Brain pericyte (primary cell): ENCODE measurements around the gene JDP2.
"Not testable (repeated sequence)": the region's sequence is repeated elsewhere in the genome, so short reads cannot be mapped to it uniquely, and the experiment has no call there.

Experiments
- DNase-seq: peaks from one replicate; pipeline ENCODE4 v3.0.0-alpha.2; 2012; ENCODE audit warnings: low read depth, low spot score

JDP2 gene, protein sequence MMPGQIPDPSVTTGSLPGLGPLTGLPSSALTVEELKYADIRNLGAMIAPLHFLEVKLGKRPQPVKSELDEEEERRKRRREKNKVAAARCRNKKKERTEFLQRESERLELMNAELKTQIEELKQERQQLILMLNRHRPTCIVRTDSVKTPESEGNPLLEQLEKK

DNA sequence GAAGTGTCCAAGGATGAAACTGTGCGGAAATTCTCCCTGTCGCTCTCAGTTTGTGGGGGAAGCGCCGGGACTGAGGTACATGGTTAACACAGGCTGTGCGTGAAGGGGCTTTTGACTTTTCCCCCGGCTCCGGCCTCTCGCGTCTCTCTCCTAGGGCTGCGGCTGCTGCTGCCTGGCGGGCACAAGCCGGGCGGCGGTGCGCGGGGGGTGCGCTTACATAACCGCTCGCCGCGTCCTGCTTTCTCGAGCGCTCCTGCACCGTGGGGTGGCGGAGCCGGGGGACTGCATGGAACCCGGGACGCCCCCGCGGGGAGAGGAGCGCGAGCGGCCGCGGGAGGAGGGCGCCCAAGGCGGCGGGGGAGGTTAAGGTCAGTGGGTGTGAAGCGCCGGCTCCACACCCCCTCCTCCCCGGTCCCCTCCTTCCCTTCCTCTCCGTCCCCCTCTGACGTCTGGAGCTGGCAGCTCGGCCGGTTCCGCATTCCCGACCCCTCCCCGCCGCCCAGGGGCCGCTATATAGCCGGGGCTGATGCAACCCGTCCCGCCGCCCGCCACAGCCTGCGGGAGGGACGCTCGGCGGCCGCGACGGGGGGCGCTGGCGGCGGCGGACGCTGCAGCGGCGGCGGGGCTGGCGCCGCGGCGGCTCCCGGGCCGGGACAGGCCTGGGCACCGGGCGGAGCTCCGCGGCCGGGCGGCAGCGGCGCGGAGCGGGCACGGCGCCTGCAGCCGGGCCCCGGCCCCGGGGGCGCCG, at the start of gene JDP2:
Gene JDP2, plus strand, starts transcription at position 541 of the 748 bp plus-strand sequence. CDS start 9,899 bp downstream, outside the sequence.
- DNase-seq: no peak

DNA sequence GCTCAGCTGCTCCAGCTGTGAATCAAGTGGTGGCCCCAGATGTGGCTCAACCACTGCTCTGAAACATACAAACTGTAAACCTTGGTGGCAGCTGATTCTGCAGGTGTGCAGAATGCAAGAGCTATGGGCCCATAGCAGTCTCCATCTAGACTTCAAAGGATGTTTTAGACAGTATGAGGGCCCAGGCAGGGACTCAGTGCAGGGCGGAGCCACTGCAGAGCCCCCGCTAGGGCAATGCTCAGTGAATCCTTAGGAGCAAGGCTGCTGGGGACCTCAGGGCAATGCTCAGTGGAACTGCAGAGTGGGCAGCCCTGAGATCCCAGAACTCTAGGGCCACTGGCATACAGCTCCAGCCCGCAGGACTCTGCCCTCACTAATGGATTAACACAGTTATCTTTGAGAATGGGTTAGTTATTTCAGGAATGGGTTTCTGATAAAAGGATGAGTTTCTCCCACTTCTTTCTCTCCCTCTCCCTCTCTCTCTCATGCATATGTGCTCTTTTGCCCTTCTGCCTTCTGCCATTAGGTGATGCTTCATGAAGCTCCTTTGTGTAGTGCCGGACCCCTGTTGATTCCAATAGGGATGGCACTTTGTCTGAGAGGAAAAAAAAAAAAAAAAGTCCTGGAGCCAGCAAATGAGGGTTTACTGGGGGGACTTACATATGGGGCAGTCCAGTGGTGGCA, 48.4 kb upstream of the JDP2 start:
- no peak for DNase-seq

GRCh38 chr14:75379930-75380270, 47.9 kb upstream of the JDP2 start:
- no peak for DNase-seq

- DNase-seq: no peak
Observed at GRCh38 chr14:75380656-75381055, 47.2 kb upstream of the JDP2 start.

GRCh38 chr14:75381642-75382041, 46.2 kb upstream of the JDP2 start:
- no peak for DNase-seq

GRCh38 chr14:75383219-75383618, 44.6 kb upstream of the JDP2 start:
- not testable (repeated sequence) for DNase-seq

DNA sequence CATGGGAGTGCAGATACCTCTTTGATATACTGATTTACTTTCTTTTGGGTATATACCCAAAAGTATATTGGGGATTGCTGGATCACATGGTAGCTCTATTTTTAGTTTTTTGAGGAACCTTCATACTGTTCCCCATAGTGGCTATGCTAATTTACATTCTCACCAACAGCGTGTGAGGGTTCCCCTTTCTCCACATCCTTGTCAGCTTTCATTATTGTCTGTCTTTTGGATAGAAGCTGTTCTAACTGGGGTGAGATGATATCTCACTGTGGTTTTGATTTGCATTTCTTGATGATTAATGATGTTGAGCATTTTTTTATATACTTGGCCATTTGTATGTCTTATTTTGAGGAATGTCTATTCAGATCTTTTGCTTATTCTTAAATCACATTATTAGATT, 44.1 kb upstream of the JDP2 start:
- no peak for DNase-seq

- DNase-seq: no peak
Observed at GRCh38 chr14:75389679-75390078, 38.1 kb upstream of the JDP2 start.

- DNase-seq: no peak
Observed at GRCh38 chr14:75390183-75390582, 37.6 kb upstream of the JDP2 start.

GRCh38 chr14:75391953-75392352, 35.9 kb upstream of the JDP2 start:
- DNase-seq: no peak

- no peak for DNase-seq
Observed at GRCh38 chr14:75392686-75393641, 34.9 kb upstream of the JDP2 start.

DNA sequence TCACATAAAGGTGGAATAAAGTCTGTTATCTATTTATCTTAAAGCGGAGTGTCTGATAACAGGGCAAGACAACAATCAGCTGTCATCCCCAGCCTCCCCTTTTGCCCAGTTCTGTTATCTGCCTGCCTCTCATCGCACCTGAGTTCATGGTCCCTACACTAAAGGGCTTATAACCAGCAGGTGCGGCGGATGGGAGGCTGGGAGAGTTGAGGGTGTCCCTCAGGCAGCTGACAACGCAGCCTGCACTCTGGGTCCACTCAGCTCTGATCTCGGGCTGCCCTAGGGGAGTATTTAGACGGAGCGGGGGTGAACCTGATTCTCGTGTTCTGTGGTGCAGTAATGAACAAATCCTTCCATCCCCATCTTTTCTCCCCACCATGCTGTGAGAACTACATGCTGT, 34.0 kb upstream of the JDP2 start:
- DNase-seq: no peak

- no peak for DNase-seq
Observed at GRCh38 chr14:75395862-75396261, 32.0 kb upstream of the JDP2 start.

GRCh38 chr14:75399321-75399720, 28.5 kb upstream of the JDP2 start:
- DNase-seq: no peak

GRCh38 chr14:75399843-75400775, 27.7 kb upstream of the JDP2 start:
- no peak for DNase-seq

- no peak for DNase-seq
Observed at GRCh38 chr14:75401361-75401760, 26.5 kb upstream of the JDP2 start.

DNA sequence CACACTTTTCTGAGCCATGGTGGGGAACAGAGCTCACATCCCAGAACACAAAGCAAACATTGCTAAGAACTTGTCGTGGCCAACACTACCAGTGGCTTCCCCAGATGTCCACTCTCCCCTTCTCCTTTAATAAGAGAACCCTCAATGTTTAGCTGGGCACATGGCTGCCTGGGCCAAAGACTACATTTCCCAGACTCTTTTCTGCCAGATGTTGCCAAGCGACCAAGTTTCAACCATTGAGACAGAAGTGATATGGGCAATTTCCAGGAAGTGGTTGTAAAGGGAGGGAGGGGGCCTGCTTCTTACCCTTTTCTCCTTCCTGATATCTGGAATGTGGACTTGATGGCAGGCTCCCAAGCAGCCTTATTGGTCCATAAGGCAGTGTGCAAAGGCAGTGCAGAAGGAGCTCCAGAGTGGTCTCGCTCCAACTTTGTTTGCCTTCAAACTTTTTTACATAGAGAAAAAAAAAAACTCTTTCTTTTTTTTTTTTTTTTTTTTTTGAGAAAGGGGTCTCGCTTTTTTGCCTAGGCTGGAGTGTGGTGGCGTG, 24.9 kb upstream of the JDP2 start:
- DNase-seq: no peak

GRCh38 chr14:75404847-75405246, 23.0 kb upstream of the JDP2 start:
- no peak for DNase-seq

- DNase-seq: no peak
Observed at GRCh38 chr14:75406102-75406501, 21.7 kb upstream of the JDP2 start.

DNA sequence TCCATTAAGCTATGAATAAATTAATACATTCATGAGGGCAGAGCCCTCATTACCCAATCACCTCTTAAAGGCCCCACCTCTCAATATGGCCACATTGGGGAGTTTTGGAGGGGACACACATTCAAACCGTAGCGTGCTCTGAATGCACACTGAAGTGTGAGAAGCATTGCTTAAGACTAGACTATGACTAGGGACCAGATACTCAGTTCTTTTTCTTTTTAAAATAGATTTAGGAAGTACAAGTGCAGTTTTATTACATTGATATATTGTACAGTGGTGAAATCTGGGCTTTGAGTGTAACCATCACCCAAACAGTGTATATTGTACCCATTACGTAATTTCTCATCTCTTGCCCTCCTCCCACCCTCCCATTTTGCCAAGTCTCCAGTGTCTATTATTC, 21.0 kb upstream of the JDP2 start:
- no peak for DNase-seq
